Spleen (tissue), 7 donors: ENCODE results near the gene BEND7.

Experiments used
- POLR2A ChIP-seq, 3 donors: fragments of 450-650 bp; IDR thresholded peaks; one replicate each; pipeline ENCODE4 v1.5.1; 2017; ENCODE audit warnings: antibody characterized with exemption in 3 of 3, mild to moderate bottlenecking in 1 of 3
- POLR2AphosphoS5 ChIP-seq, 3 donors: sonication (generic); formaldehyde crosslinking; IDR thresholded peaks; one replicate each; pipeline ENCODE4 v1.5.1; 2017; ENCODE audit warnings: antibody characterized with exemption in 3 of 3
- TF ChIP-seq, protein P1 (sequence below), 11 experiments: fragments of 200-600 bp in 7 of 11; fragments of 450-650 bp in 4 of 11; sonication (generic) in 4 of 11; IDR thresholded peaks in 8 of 11; conservative IDR thresholded peaks in 3 of 11; 1 replicate in 7 of 11; 2 replicates in 4 of 11; pipeline versions ENCODE4 v1.4.0 to v1.8.0; 2016 to 2021; ENCODE audit warnings: antibody characterized with exemption in 11 of 11, inconsistent platforms in 4 of 11, mild to moderate bottlenecking in 1 of 11
- donor health status: DM: no; HTN: no; CAD: no; lungs with moderate emphysema.
- donor health status: DM: no; HTN: no; CAD: no.
- donor health status: DM: no; HTN: no; CAD: no.

DNA sequence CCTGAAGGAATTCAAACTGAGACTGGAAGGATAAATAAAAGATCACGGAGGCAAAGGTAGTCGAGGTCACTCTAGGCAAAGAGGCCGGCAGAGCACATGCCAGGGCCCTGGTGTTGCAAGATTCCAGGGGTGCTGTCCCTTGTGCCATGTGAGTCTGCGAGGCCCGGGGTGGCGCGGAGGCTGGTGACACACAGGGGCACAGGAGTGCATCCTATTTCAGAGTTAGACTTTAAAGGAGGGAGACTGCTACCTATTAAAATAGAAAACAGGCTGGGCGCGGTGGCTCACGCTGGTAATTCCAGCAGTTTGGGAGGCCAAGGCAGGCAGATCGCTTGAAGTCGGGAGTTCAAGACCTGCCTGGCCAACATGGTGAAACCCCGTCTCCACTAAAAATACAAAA lies 12.6 kb downstream of the BEND7 start:
- TF ChIP-seq, protein P1, sequence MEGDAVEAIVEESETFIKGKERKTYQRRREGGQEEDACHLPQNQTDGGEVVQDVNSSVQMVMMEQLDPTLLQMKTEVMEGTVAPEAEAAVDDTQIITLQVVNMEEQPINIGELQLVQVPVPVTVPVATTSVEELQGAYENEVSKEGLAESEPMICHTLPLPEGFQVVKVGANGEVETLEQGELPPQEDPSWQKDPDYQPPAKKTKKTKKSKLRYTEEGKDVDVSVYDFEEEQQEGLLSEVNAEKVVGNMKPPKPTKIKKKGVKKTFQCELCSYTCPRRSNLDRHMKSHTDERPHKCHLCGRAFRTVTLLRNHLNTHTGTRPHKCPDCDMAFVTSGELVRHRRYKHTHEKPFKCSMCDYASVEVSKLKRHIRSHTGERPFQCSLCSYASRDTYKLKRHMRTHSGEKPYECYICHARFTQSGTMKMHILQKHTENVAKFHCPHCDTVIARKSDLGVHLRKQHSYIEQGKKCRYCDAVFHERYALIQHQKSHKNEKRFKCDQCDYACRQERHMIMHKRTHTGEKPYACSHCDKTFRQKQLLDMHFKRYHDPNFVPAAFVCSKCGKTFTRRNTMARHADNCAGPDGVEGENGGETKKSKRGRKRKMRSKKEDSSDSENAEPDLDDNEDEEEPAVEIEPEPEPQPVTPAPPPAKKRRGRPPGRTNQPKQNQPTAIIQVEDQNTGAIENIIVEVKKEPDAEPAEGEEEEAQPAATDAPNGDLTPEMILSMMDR (IDR thresholded peaks at IDR 0.05 in 8 of 11, conservative IDR thresholded peaks at IDR 0.05 in 3 of 11) = no peak
- TF ChIP-seq POLR2A (IDR thresholded peaks at IDR 0.05) (no peak), POLR2AphosphoS5 (IDR thresholded peaks at IDR 0.05) (no peak)
